ENCODE results near the gene SGSM2.

- no peak for TF ChIP-seq CTCF (IDR thresholded peaks at IDR 0.05)
- no peak for TF ChIP-seq EP300 (IDR thresholded peaks at IDR 0.05)
- no peak for TF ChIP-seq POLR2A (IDR thresholded peaks at IDR 0.05)
Measured at GRCh38 chr17:2387086-2388019, 50.1 kb downstream of the SGSM2 start.
